OCI-LY3 (cell line): Measurements from ENCODE around the gene FRG1.
A peak's percentile ranks its signal among the peaks of the same experiment; 100 is the strongest.
"Not testable (repeated sequence)": the region's sequence is repeated elsewhere in the genome, so short reads cannot be mapped to it uniquely, and the experiment has no call there.

Source experiments
- H2AFZ ChIP-seq: fragments of 200-600, 300-600 bp; shearing (Covaris generic); 2 replicates; pipeline ENCODE4 v1.6.0; 2014; ENCODE audit warnings: antibody characterized with exemption, low read depth, low read length
- H3K27ac ChIP-seq: fragments of 200-600, 300-600 bp; sonication (generic); 2 replicates; pipeline ENCODE4 v1.5.1; 2014; ENCODE audit warnings: mild to moderate bottlenecking, low read length, moderate library complexity, mixed read lengths
- H3K27me3 ChIP-seq: fragments of 200-600, 300-600 bp; sonication (generic); 2 replicates; pipeline ENCODE4 v1.6.1; 2014; ENCODE audit warnings: low read depth, low read length, mixed read lengths
- H3K36me3 ChIP-seq: fragments of 200-600, 300-600 bp; sonication (generic); replicated peaks from 2 replicates; pipeline ENCODE3; 2014; ENCODE audit warnings: low read depth, low read length, mixed read lengths
- H3K4me1 ChIP-seq: fragments of 300-600, 200-600 bp; sonication (generic); 2 replicates; pipeline ENCODE4 v1.6.1; 2014; ENCODE audit warnings: low read length, mixed read lengths
- H3K4me2 ChIP-seq: fragments of 200-600, 300-600 bp; sonication (generic); 2 replicates; pipeline ENCODE4 v1.6.1; 2014; ENCODE audit warnings: low read length, mixed read lengths
- H3K4me3 ChIP-seq: fragments of 300-600, 200-600 bp; sonication (generic); 2 replicates; pipeline ENCODE4 v1.5.1; 2014; ENCODE audit warnings: antibody characterized with exemption, mild to moderate bottlenecking, low read length, moderate library complexity
- H3K79me2 ChIP-seq: fragments of 300-600, 200-600 bp; shearing (Covaris generic); 2 replicates; pipeline ENCODE4 v1.6.1; 2014; ENCODE audit warnings: mild to moderate bottlenecking, low read length, mixed read lengths
- H3K9ac ChIP-seq: fragments of 300-600, 200-600 bp; shearing (Covaris generic); 2 replicates; pipeline ENCODE4 v1.6.0; 2014; ENCODE audit warnings: mild to moderate bottlenecking, low read length, moderate library complexity
- H3K9me3 ChIP-seq: fragments of 200-600, 300-600 bp; shearing (Covaris generic); 2 replicates; pipeline ENCODE4 v1.6.1; 2014; ENCODE audit warnings: low read length, mixed read lengths; ENCODE audit not compliant: insufficient read depth
- H4K20me1 ChIP-seq: fragments of 200-600, 300-600 bp; sonication (generic); 2 replicates; pipeline ENCODE4 v1.6.1; 2016; ENCODE audit warnings: low read length, mixed read lengths; ENCODE audit not compliant: insufficient read depth
- CTCF ChIP-seq: fragments of 200-600, 300-600 bp; sonication (generic); IDR thresholded peaks from 2 replicates; pipeline ENCODE4 v1.5.1; 2014; ENCODE audit warnings: antibody characterized with exemption, low read length, low read depth
- EZH2phosphoT487 ChIP-seq: fragments of 200-600 bp; shearing (Covaris generic); IDR thresholded peaks from 2 replicates; pipeline ENCODE4 v1.6.1; 2018; ENCODE audit warnings: antibody characterized with exemption, mixed run types, low read depth

Gene FRG1

GRCh38 chr4:189973646-189974045, 33.0 kb downstream of the FRG1 start:
- Histone ChIP-seq H3K4me2 (peak overlapping the region; percentile 34; the same call in 1 of the 2 replicates), H3K4me1 (no peaks in the 10 kb centered on the region), H3K9me3 (no peaks in the 10 kb centered on the region), H2AFZ (no peak overlapping the region), H3K27ac (no peak overlapping the region), H3K9ac (no peak overlapping the region), H3K36me3 (no peaks in the 10 kb centered on the region), H4K20me1 (no peaks in the 10 kb centered on the region), H3K27me3 (no peaks in the 10 kb centered on the region), H3K4me3 (no peak overlapping the region), H3K79me2 (no peaks in the 10 kb centered on the region)
- TF ChIP-seq CTCF (no peak), EZH2phosphoT487 (no peak)

- peak; percentile 26; the same call in 1 of the 2 replicates for TF ChIP-seq CTCF
- no peak for TF ChIP-seq EZH2phosphoT487
- Histone ChIP-seq H3K4me2 (no peak overlapping the region), H3K9me3 (no peaks in the 10 kb centered on the region), H3K27ac (no peak overlapping the region), H2AFZ (no peak overlapping the region), H3K9ac (no peak overlapping the region), H4K20me1 (no peaks in the 10 kb centered on the region), H3K27me3 (no peaks in the 10 kb centered on the region), H3K4me1 (no peaks in the 10 kb centered on the region), H3K79me2 (no peaks in the 10 kb centered on the region), H3K4me3 (no peak overlapping the region), H3K36me3 (no peaks in the 10 kb centered on the region)
These were observed 33.4 kb downstream of the FRG1 start for GRCh38 chr4:189974056-189974455.

- Histone ChIP-seq H3K27me3 (no peaks in the 10 kb centered on the region), H3K9me3 (no peaks in the 10 kb centered on the region), H4K20me1 (no peaks in the 10 kb centered on the region), H3K27ac (no peak overlapping the region), H3K36me3 (no peaks in the 10 kb centered on the region), H3K79me2 (no peaks in the 10 kb centered on the region), H3K4me2 (no peak overlapping the region), H3K9ac (no peak overlapping the region), H3K4me1 (no peaks in the 10 kb centered on the region), H3K4me3 (no peak overlapping the region), H2AFZ (no peak overlapping the region)
- TF ChIP-seq EZH2phosphoT487 (no peak), CTCF (no peak)
These were observed 38.8 kb downstream of the FRG1 start for GRCh38 chr4:189979196-189980047.

GRCh38 chr4:189980292-189980691, 39.6 kb downstream of the FRG1 start:
- H3K27me3 ChIP-seq, H3K27ac ChIP-seq, H3K79me2 ChIP-seq, H4K20me1 ChIP-seq, H3K4me2 ChIP-seq, H3K4me1 ChIP-seq, H3K9me3 ChIP-seq, H3K4me3 ChIP-seq, H3K36me3 ChIP-seq, H2AFZ ChIP-seq, H3K9ac ChIP-seq: not testable (repeated sequence)
